Gastrocnemius medialis (tissue), 4 donors: ENCODE data around the gene SYTL2.

ENCODE experiments used
- POLR2A ChIP-seq, 2 donors: fragments of 450-650 bp; IDR thresholded peaks; one replicate each; pipeline ENCODE4 v1.6.1; 2017; ENCODE audit warnings: antibody characterized with exemption in 2 of 2, mild to moderate bottlenecking in 2 of 2, moderate library complexity in 2 of 2
- TF ChIP-seq, protein P1 (sequence below), 5 experiments: fragments of 450-650 bp in 3 of 5; fragments of 200-600 bp in 2 of 5; sonication (generic) in 2 of 5; IDR thresholded peaks in 4 of 5; conservative IDR thresholded peaks in 1 of 5; 1 replicate in 4 of 5; 2 replicates in 1 of 5; pipeline ENCODE4 v1.5.1; 2016 to 2019; ENCODE audit warnings: antibody characterized with exemption in 5 of 5, mild to moderate bottlenecking in 3 of 5, moderate library complexity in 3 of 5

DNA sequence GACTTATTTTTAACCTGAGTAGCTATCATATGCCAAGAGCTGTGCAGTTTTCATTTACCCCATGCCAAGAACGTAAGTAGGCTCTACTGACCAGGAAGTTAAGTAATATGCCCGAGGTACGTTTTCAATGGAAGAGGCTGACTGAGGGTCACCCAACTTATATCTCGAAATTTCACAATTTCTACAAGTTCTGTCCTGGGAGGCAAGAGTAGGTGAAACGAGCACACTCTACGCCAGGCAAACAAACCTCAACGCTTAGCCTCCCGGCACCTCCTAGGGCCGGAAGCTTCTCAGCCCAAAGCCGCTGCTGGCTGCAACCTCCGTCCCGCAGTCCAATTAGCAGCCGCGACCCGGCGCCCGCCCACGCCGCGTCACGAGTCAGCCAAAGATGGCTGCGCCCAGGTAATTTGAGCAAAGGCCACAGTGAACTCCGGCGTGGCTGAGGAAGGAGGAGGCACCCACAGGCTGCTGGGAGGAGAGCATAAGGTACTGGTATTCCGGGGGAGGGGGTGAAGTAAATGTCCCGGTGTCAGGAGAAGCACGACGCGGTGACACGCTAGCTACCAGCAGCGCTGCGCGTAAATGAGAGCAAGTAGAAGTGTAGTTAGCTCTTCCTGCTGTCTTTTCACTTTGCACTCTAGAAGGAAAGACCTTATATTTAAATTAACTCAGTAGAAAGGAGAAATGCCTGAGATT is 163.2 kb downstream of the SYTL2 start, which contains the start of gene TMEM126A:
- TF ChIP-seq, protein P1, sequence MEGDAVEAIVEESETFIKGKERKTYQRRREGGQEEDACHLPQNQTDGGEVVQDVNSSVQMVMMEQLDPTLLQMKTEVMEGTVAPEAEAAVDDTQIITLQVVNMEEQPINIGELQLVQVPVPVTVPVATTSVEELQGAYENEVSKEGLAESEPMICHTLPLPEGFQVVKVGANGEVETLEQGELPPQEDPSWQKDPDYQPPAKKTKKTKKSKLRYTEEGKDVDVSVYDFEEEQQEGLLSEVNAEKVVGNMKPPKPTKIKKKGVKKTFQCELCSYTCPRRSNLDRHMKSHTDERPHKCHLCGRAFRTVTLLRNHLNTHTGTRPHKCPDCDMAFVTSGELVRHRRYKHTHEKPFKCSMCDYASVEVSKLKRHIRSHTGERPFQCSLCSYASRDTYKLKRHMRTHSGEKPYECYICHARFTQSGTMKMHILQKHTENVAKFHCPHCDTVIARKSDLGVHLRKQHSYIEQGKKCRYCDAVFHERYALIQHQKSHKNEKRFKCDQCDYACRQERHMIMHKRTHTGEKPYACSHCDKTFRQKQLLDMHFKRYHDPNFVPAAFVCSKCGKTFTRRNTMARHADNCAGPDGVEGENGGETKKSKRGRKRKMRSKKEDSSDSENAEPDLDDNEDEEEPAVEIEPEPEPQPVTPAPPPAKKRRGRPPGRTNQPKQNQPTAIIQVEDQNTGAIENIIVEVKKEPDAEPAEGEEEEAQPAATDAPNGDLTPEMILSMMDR (IDR thresholded peaks at IDR 0.05 in 4 of 5, conservative IDR thresholded peaks at IDR 0.05 in 1 of 5), result no peak
- peak; percentile 34 to 56 for TF ChIP-seq POLR2A (IDR thresholded peaks at IDR 0.05)
